DND-41 (cell line): ENCODE results near the gene AMPH.

Experiments used
- EZH2 ChIP-seq: IDR thresholded peaks from 3 replicates; pipeline ENCODE4 v1.6.1; 2012; ENCODE audit warnings: borderline replicate concordance, low read depth, mild to moderate bottlenecking, moderate library complexity, low read length, inconsistent platforms; ENCODE audit not compliant: severe bottlenecking
- TF ChIP-seq, protein P1 (sequence below): IDR thresholded peaks from 2 replicates; pipeline ENCODE4 v1.5.1; 2012; ENCODE audit warnings: borderline replicate concordance, low read length, moderate library complexity, mild to moderate bottlenecking; ENCODE audit not compliant: poor library complexity, severe bottlenecking; ENCODE audit errors: extremely low read depth

DNA sequence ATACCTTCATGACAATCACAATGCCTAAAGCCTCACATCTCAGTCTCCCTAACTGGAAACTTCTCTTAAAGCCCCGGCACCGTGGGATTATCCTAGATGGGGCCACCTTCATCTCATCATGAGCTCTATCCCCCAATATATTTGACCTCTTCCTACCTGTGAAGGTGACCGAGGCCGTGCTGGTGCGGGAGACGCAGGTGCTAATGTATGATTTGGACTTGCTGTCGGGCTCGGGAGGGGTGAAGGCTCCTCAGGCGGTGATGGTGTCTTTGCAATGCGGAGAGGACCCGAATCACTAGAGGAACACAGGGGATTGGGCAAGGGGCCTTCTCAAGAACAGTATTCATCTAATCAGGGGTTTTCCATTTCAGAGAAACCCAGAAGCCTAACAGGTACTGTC, 168.4 kb downstream of the AMPH start:
- TF ChIP-seq, protein P1, sequence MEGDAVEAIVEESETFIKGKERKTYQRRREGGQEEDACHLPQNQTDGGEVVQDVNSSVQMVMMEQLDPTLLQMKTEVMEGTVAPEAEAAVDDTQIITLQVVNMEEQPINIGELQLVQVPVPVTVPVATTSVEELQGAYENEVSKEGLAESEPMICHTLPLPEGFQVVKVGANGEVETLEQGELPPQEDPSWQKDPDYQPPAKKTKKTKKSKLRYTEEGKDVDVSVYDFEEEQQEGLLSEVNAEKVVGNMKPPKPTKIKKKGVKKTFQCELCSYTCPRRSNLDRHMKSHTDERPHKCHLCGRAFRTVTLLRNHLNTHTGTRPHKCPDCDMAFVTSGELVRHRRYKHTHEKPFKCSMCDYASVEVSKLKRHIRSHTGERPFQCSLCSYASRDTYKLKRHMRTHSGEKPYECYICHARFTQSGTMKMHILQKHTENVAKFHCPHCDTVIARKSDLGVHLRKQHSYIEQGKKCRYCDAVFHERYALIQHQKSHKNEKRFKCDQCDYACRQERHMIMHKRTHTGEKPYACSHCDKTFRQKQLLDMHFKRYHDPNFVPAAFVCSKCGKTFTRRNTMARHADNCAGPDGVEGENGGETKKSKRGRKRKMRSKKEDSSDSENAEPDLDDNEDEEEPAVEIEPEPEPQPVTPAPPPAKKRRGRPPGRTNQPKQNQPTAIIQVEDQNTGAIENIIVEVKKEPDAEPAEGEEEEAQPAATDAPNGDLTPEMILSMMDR, result no peak
- TF ChIP-seq EZH2, result no peak
